ENCODE data around the gene MAD1L1.

DNA sequence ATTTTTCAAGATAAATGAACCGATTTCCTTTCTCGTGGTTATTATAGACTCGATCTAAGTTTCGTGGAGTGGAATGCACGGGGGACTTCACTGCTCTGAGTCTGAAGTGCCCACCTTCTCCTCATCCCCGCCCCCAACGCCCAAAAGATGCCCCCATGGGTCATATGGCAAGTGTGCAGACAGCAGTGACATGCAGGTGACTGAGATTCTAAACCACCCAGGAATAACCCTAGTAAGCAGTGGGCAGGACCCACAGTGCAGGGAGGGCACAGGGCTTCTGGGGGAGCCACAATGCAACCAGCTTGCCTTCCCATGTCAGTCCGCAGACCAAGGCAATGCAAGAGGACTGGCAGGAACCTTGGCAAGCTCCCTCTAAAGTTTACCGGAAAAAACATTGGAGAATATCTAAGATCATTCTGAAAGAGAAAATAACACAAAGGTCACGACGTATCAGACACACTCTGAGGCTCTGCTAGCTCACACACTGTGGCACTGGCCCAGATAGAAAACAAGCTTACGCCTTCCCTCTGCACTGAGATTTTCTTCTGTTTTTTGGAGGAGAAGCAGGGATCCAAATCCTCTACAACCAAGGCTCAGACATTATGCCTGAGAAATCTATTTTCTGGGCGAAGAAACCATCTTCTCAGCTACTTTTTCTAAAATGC is 239.6 kb downstream of the MAD1L1 start:
- TF ChIP-seq, protein P1, sequence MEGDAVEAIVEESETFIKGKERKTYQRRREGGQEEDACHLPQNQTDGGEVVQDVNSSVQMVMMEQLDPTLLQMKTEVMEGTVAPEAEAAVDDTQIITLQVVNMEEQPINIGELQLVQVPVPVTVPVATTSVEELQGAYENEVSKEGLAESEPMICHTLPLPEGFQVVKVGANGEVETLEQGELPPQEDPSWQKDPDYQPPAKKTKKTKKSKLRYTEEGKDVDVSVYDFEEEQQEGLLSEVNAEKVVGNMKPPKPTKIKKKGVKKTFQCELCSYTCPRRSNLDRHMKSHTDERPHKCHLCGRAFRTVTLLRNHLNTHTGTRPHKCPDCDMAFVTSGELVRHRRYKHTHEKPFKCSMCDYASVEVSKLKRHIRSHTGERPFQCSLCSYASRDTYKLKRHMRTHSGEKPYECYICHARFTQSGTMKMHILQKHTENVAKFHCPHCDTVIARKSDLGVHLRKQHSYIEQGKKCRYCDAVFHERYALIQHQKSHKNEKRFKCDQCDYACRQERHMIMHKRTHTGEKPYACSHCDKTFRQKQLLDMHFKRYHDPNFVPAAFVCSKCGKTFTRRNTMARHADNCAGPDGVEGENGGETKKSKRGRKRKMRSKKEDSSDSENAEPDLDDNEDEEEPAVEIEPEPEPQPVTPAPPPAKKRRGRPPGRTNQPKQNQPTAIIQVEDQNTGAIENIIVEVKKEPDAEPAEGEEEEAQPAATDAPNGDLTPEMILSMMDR (conservative IDR thresholded peaks at IDR 0.05; ENCODE audit: low read length): no peak
- no peak for TF ChIP-seq EZH2phosphoT487 (IDR thresholded peaks at IDR 0.05; ENCODE audit: borderline replicate concordance, low read depth, low read length)

All from OCI-LY7 (cell line).